MM.1S (cell line): ENCODE results near the gene LSAMP.

Experiments
- DNase-seq: peaks from one replicate; pipeline ENCODE4 v3.0.0-alpha.2; 2015
- H2AFZ ChIP-seq: fragments of 300-600 bp; sonication (generic); 2 replicates; pipeline ENCODE4 v1.6.0; 2016; ENCODE audit warnings: antibody characterized with exemption, low read length
- H3F3A ChIP-seq: fragments of 300-600 bp; sonication (generic); 2 replicates; pipeline ENCODE4 v1.6.1; 2016; ENCODE audit warnings: mild to moderate bottlenecking, antibody characterized with exemption, low read length, moderate library complexity, mixed read lengths; ENCODE audit not compliant: insufficient read depth
- H3K27ac ChIP-seq: fragments of 300-600 bp; sonication (generic); 2 replicates; pipeline ENCODE4 v1.5.1; 2016; ENCODE audit warnings: mild to moderate bottlenecking, low read length
- H3K27me3 ChIP-seq: fragments of 300-600 bp; sonication (generic); replicated peaks from 2 replicates; pipeline ENCODE4 v1.6.0; 2016; ENCODE audit warnings: low read length; ENCODE audit not compliant: insufficient read depth
- H3K36me3 ChIP-seq: fragments of 300-600 bp; sonication (generic); replicated peaks from 2 replicates; pipeline ENCODE4 v1.6.1; 2016; ENCODE audit warnings: mild to moderate bottlenecking, low read length, mixed read lengths; ENCODE audit not compliant: insufficient read depth
- H3K4me1 ChIP-seq: fragments of 300-600 bp; sonication (generic); 2 replicates; pipeline ENCODE4 v1.6.1; 2016; ENCODE audit warnings: low read length, mixed read lengths
- H3K4me2 ChIP-seq: fragments of 300-600 bp; sonication (generic); 2 replicates; pipeline ENCODE4 v1.6.0; 2016; ENCODE audit warnings: low read depth, low read length
- H3K4me3 ChIP-seq: fragments of 300-600 bp; sonication (generic); 2 replicates; pipeline ENCODE4 v1.5.1; 2016; ENCODE audit warnings: low read length, mixed read lengths
- H3K79me2 ChIP-seq: fragments of 300-600 bp; sonication (generic); 2 replicates; pipeline ENCODE4 v1.6.1; 2016; ENCODE audit warnings: mixed run types, low read length, mixed read lengths
- H3K9ac ChIP-seq: fragments of 300-600 bp; sonication (generic); 2 replicates; pipeline ENCODE4 v1.6.1; 2016; ENCODE audit warnings: low read length, mixed read lengths
- H3K9me2 ChIP-seq: fragments of 300-600 bp; sonication (generic); replicated peaks from 2 replicates; pipeline ENCODE4 v1.6.1; 2016; ENCODE audit warnings: mild to moderate bottlenecking, low read length, mixed read lengths; ENCODE audit not compliant: insufficient read depth
- H3K9me3 ChIP-seq: fragments of 300-600 bp; sonication (generic); replicated peaks from 2 replicates; pipeline ENCODE4 v1.6.1; 2016; ENCODE audit warnings: mild to moderate bottlenecking, low read length, mixed read lengths; ENCODE audit not compliant: insufficient read depth
- H4K20me1 ChIP-seq: fragments of 300-600 bp; sonication (generic); 2 replicates; pipeline ENCODE4 v1.6.1; 2016; ENCODE audit warnings: mild to moderate bottlenecking, low read length, moderate library complexity, mixed read lengths; ENCODE audit not compliant: insufficient read depth
- CTCF ChIP-seq: fragments of 300-600 bp; sonication (generic); IDR thresholded peaks from 2 replicates; pipeline ENCODE4 v1.5.1; 2016; ENCODE audit warnings: antibody characterized with exemption, low read length, mixed read lengths
- EZH2 ChIP-seq: fragments of 300-600 bp; sonication (generic); optimal IDR thresholded peaks from 2 replicates; pipeline ENCODE3; 2017; ENCODE audit warnings: low read depth, mild to moderate bottlenecking, antibody characterized with exemption, low read length, mixed read lengths
- EZH2phosphoT487 ChIP-seq: fragments of 300-600 bp; sonication (generic); IDR thresholded peaks from 2 replicates; pipeline ENCODE4 v1.6.1; 2018; ENCODE audit warnings: antibody characterized with exemption, low read length

LSAMP gene

DNA sequence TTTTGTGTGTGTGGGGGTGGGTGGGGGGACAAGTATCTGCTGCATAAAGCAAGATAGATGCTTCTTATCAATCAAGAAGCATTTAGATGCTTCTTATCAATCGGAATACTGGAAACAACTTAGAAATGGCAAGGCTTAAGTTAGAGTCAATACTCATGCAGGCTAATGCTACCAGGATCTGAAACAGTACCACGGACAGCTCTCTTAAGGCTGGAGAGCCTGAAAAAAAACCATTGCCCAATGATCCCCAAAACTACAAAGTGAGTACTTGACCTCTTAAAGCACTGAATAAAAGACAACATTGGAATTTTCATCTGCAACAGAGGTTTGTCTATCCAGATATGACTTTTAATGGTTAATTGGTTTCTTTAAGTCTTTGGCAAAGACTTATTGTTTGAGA lies 559.7 kb downstream of the LSAMP start:
- Histone ChIP-seq H3K36me3 (no peaks in the 10 kb centered on the region), H3K9me2 (no peaks in the 10 kb centered on the region), H3K4me2 (no peak overlapping the region), H4K20me1 (no peaks in the 10 kb centered on the region), H2AFZ (no peak overlapping the region), H3K9ac (no peak overlapping the region), H3K4me3 (no peak overlapping the region), H3F3A (no peaks in the 10 kb centered on the region), H3K27me3 (no peaks in the 10 kb centered on the region), H3K27ac (no peak overlapping the region), H3K9me3 (no peaks in the 10 kb centered on the region), H3K4me1 (no peaks in the 10 kb centered on the region), H3K79me2 (no peaks in the 10 kb centered on the region)
- DNase-seq = no peak
- TF ChIP-seq EZH2phosphoT487 (no peak), CTCF (no peak), EZH2 (no peak)

DNA sequence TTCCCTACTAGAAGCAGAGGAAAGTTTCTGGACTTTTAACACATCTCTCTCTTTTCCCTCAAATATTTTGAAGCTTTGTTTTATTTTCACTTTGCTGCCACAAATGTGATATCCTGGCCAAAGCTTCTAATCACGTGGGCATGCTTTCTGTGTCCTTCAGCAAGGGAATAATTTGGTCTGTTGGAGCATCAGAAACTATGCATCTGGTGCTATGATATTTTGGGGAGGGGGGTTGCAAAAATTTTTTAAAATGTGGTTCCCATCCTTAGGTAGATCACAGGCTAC lies 567.7 kb downstream of the LSAMP start:
- TF ChIP-seq CTCF (no peak), EZH2phosphoT487 (no peak), EZH2 (no peak)

DNA sequence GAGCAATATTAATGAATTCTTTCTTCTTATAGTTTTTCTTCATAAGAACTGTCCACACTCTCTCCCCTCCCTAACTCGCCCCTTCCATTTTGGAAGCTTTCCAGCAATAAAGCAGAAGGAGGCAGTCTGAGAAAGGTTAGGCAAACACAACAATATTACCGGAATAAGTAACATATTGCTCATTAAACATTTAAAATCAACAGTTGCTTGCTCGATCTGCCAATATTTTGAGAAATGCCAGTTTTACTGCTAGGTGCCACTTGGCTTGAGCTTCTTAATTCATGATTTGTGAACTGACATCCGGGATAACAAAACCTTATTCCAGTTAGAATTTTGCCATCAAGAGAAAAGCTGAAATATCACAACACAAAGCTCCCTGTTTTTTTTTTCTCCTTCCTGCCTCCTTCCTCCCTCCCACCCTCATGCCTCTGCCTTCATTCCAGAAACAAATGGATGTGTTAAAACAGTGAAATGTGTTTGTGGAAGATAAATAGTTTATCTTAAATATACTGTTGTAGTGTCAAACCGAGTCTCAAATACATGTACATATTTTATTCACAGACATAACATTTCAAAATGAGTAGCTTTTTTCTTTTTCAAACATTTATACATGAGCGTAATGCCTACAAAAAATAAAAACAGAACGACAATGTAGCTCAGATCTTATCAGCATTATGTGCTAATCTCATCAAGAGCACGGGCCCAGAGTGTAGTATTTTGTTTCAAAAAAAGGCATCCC lies 568.2 kb downstream of the LSAMP start:
- Histone ChIP-seq H3K4me3 (no peak overlapping the region), H3K27ac (no peak overlapping the region), H3K9ac (no peak overlapping the region), H2AFZ (no peak overlapping the region), H3K9me2 (no peaks in the 10 kb centered on the region), H3F3A (no peaks in the 10 kb centered on the region), H4K20me1 (no peaks in the 10 kb centered on the region), H3K9me3 (no peaks in the 10 kb centered on the region), H3K79me2 (no peaks in the 10 kb centered on the region), H3K4me2 (no peak overlapping the region), H3K4me1 (no peaks in the 10 kb centered on the region), H3K27me3 (no peaks in the 10 kb centered on the region), H3K36me3 (no peaks in the 10 kb centered on the region)
- TF ChIP-seq EZH2 (no peak), CTCF (no peak), EZH2phosphoT487 (no peak)
- DNase-seq = no peak

More for the DNA sequence above, 567.7 kb downstream of the LSAMP start:
- Histone ChIP-seq H3K4me1 (no peaks in the 10 kb centered on the region), H3K4me2 (no peak overlapping the region), H3K9ac (no peak overlapping the region), H3K79me2 (no peaks in the 10 kb centered on the region), H3K9me2 (no peaks in the 10 kb centered on the region), H3K4me3 (no peak overlapping the region), H3K36me3 (no peaks in the 10 kb centered on the region), H2AFZ (no peak overlapping the region), H3K9me3 (no peaks in the 10 kb centered on the region), H3K27ac (no peak overlapping the region), H3F3A (no peaks in the 10 kb centered on the region), H4K20me1 (no peaks in the 10 kb centered on the region), H3K27me3 (no peaks in the 10 kb centered on the region)
- no peak for DNase-seq
